Activated CD8-positive, alpha-beta memory T cell treated with anti-CD3 and anti-CD28 coated beads for 4 hours (primary cell): Measurements from ENCODE around the gene LSAMP.
A peak's percentile ranks its signal among the peaks of the same experiment; 100 is the strongest.

Experiments
- DNase-seq, 2 donors: peaks; one replicate each; pipeline ENCODE4 v3.0.0-alpha.2; 2020; ENCODE audit warnings: low read depth in 2 of 2

The LSAMP gene

GRCh38 chr3:115843206-115843605 is 602.1 kb downstream of the LSAMP start:
- DNase-seq: no peak

GRCh38 chr3:115839246-115839645 is 606.0 kb downstream of the LSAMP start:
- no peak for DNase-seq

GRCh38 chr3:115838786-115839185 is 606.5 kb downstream of the LSAMP start:
- no peak for DNase-seq

DNA sequence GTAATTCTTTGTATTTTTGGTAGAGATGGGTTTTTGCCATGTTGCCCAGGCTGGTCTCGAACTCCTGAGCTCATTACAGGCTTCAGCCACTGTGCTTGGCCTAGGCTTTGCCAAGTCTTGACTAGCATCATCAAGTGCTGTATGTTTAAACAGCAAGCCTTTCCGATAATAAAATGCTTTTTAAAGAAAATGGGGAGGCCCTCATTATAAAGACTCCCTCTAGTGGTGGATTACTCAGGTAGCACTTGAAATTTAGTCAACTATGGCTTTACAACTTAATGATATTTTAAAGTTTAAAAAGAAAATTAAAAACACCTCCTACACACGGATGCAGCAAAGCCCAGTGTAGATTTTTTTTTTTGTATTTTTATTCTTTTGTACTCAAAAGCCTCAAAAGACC is 608.3 kb downstream of the LSAMP start:
- DNase-seq: no peak

DNA sequence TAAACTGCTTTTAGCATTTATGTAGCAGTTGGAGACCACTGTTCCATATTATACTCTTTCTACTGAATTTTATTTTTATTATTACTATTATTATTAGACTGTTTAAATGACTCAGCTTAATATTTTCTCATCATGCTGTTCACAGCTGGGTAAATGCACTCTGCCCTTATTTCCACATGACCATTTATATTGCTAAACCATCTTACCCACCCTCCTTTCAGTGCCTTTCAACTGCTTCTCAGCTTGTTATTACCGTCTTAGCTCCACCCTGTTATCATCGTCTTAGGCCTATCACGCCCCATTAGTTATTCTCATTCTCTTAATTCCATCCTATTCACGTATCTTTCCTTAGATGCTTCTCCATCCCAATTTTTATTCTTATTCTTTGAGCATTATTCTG is 609.3 kb downstream of the LSAMP start:
- no peak for DNase-seq

GRCh38 chr3:115834068-115834467 is 611.2 kb downstream of the LSAMP start:
- no peak for DNase-seq

- DNase-seq: no peak
Measured at GRCh38 chr3:115833074-115833473, 612.2 kb downstream of the LSAMP start.

DNA sequence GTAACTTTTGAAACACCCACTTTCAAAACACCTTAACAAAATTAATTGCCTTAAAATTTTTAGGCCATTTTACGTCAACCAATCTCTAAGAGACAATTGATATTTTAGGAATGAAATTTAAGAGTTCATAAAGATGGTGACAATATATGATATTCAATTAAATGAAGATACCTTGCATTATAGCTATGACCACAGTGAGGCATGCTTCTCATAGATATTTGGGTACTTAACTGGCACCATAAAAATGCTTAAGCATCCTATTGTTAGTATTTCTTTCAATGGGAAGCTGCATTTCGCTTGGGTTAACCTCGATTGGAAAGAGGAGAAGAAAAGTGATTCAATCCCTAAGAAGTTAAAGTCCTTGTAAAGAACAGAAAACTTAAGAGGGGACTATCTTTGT is 613.0 kb downstream of the LSAMP start:
- DNase-seq: no peak

DNA sequence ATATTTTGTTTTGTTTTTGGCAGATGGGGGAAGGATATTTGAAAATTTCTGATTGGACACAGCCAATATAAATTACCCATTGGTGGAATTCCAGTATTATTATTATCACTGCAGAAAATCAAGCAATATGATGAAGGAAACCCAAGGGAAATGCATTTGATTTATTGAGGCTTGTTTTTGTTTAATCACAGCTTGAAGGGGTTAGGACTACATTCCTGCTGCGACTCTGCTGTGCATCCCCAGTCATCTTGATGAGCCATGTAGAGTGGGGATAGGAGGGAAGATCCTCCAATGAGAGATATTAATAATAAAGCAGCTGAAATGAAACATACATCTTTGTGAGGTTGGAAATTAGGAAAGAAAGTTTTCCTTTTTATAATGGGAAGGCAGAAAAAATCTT is 613.4 kb downstream of the LSAMP start:
- no peak for DNase-seq

DNA sequence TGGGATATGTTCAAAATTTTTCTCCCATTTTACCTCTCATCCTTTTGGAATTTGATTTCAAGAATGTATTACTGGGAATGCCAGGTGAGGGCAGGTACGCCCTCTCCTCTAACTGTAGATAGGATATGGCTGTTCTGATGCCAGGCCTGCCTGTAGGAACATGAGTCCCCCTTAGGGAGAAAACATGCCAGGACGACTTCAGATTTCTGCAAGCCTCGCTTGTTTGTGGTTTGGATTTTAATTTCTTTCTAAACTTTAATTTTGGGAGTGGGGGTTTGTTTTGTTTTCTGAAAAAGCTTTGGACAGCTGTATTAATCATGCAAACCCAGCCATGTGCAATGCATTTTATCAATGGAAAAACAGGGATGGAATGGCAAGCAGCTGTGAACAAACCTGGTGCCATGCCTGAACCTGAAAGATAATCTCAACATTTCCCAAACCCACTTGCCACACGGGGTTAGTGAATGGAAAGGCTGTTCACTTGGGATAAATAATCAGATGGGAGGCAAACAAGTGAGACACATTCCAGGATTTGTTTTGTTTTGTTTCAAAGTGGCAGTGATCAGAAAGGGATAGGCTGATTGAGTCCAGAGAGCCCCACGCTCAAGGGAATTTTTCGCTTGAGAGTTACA is 614.4 kb downstream of the LSAMP start:
- no peak for DNase-seq

- no peak for DNase-seq
Measured at GRCh38 chr3:115828401-115828800, 616.9 kb downstream of the LSAMP start.

- DNase-seq: no peak
Measured at GRCh38 chr3:115827495-115827894, 617.8 kb downstream of the LSAMP start.

DNA sequence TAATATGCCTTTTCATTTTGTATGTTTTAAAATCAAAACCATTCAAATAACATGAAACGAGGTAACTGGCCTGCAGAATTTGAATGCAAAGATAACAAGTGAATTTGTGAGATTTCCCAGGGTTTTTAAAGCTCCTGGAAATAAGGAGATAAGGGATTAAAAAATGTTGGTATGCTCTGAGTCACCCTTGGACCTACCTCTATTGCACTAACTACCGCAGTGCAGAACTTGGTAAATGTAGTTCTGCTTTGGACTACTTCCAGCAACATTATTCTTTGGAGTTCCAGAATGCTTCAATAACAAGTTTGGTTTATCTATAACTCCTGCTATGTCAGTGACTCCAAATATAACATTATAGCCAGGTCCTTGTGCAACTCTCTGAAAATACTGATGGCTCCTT is 620.2 kb downstream of the LSAMP start:
- DNase-seq: no peak

- DNase-seq: no peak
Measured at GRCh38 chr3:115823083-115823482, 622.2 kb downstream of the LSAMP start.

DNA sequence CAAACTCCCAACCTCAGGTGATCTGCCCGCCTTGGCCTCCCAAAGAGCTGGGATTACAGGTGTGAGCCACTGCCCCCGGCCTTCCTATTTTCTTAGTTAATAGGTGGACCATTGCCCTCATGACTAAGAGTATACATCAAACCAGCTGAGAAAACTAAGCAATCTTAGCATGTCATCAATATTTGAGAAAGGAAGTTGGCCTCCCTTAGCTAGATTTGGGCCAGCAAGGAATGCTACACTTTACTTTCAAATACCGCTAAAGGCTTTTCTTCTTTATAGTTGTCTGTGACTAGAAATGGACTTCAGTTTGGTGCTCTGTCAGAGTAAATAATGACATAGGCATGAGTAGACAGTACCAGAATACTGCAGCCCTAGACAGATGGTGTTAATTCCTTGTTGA is 622.7 kb downstream of the LSAMP start:
- no peak for DNase-seq

DNA sequence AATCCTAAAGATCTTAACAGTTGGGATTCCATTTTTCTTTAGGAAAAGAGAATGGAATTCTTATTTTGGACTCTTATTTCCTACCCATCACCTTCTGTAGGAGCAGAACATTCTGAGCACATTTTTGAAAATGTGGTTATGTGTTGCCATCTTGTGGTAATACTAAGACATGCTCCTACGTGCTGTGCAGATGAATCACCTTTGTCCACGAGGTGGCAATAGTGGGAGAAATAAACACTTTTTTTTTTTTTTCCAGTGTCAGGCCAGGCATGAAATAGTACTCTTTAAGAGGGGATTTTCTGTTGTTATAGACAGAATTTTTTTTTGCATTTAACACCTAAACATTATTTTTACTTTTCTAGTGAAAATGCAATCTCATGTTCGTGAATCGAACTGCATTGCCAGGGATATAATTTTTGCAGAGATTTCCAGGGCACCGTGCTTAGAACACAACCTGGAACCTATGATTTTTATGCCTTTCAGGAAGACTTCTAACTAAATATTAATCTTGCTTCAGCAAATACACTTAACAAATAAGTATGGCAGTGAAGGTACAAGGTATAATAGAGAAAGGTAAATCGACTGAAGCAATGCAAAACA is 625.4 kb downstream of the LSAMP start:
- peak; percentile 1 to 37 for DNase-seq

DNA sequence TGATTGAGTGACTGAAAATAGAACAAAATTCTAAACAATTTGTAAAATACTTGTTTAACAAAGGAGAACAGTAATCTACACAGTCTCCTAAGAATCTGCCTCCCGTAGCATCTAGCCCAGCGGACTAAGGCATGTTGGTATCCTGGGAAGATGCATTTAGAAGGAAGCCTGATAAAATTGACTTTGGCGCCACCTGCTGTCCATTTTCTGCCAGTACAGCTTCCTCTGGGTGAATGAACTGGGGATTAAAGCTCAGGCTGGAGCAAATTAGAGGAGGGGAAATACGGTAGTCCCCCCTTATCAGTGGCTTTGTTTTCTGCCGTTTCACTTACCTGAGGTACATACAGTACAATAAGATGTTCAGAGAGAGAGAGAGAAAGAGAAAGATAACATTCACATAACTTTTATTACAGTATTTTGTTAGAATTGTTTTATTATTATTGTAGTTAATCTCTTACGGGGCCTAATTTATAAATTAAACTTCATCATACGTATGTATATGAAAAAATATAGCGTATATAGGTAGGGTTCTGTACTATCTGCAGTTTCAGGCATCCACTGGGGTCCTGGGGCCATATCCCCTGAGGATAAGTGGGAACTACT is 630.4 kb downstream of the LSAMP start:
- DNase-seq: peak; percentile 38 to 45

GRCh38 chr3:115814006-115814405 is 631.3 kb downstream of the LSAMP start:
- DNase-seq: no peak

DNA sequence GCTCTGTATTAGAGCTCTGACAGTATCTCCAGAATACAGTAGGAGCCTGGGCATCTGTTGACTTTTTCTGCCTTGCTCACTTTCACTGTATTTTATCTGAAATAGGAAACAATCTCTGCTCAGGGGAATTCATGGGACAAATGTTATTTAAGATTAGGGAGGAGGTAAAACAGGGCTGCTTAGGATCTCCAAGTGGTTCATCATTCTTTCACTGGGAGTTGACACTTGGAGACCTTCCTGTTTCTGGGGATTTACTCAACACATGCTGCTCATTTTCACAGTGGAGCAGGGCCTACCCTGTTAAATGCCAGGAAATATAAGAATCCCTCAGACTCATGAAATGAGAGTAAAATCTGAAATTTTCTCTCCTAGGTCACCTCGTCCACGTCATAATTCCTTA is 636.5 kb downstream of the LSAMP start:
- no peak for DNase-seq

GRCh38 chr3:115808244-115808643 is 637.0 kb downstream of the LSAMP start:
- DNase-seq: no peak

DNA sequence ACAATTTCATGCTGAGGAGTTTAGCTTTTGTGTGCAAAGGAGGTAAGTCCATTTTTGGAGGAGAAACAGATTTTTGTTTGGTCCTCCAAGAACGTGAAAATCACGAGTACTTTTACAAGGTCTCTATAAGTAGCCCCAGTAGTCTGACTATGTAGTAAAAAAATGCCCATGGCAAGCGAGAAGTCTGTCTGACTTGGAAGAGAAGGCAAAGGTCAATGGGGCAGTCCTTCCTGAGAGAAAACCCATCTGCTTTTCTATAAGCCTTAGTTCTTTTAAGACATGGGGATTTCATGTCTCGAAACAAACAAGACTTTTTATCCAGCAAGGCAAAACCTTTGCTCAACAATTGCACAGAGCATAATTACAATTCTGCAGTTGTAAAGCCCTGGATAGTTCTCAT is 638.8 kb downstream of the LSAMP start:
- DNase-seq: no peak

DNA sequence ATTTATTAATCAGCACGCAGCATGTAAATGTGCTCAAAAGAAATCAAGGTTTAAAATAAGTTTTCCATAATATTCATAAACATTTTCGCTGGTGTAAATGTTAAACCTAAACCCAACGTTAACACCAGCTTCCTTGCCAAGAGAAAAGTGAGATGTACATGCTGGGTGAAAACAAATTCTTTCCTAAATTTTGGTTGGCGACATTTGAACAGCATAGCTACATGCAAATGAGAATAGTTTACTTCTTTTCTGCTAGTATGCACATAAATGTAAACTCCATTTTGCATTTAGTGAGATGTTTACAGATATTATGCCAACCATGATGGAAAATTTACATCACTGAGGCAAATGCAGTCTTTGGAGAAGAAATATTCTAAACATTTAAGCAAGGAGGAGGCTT is 639.8 kb downstream of the LSAMP start:
- DNase-seq: no peak

GRCh38 chr3:115804713-115805119 is 640.6 kb downstream of the LSAMP start:
- no peak for DNase-seq

DNA sequence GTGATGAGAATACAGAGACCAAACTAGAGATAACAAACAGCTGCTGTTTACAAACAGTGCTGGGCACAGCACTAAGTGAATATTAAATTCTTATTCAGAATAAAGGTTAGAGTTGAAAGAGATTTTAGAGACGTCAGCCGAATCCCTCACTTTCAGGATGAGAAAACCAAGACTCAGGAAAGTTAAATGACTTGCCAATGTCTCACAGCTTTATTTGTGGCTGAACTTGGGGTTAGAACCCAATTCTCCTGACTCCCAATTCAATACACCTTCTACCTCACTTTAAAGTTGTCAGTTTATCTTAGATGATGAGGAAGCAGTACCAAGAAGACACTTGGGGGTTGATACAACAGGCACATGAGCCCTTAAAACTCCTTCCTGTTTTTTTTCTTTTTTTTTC is 641.1 kb downstream of the LSAMP start:
- no peak for DNase-seq
